Sigmoid colon (tissue), 7 donors: ENCODE results near the gene KCNG2. TPM values are rescaled to one million over a fixed set of nuclear protein-coding genes. Genes with fewer than 3 reads are reported as not detected.

Source experiments
- DNase-seq: peaks from one replicate; pipeline ENCODE4 v3.0.0-alpha.2; 2019
- H3K27ac ChIP-seq, 4 donors: fragments of 200-600 bp; sonication (generic); one replicate each; pipeline ENCODE4 v1.5.1; 2016 to 2019; ENCODE audit warnings: mild to moderate bottlenecking in 1 of 4
- H3K27me3 ChIP-seq, 3 donors: fragments of 200-600 bp; sonication (generic); one replicate each; pipeline ENCODE4 v1.5.1; 2019; ENCODE audit warnings: mild to moderate bottlenecking in 1 of 3
- H3K36me3 ChIP-seq, 4 donors: fragments of 200-600 bp; sonication (generic); one replicate each; pipeline ENCODE4 v1.5.1; 2016 to 2019
- H3K4me1 ChIP-seq, 4 donors: fragments of 200-600 bp; sonication (generic); one replicate each; pipeline ENCODE4 v1.5.1; 2017 to 2019
- H3K4me3 ChIP-seq, 4 donors: fragments of 200-600 bp; sonication (generic); one replicate each; pipeline ENCODE4 v1.5.1; 2017 to 2019; ENCODE audit warnings: mild to moderate bottlenecking in 2 of 4, moderate library complexity in 1 of 4
- H3K9me3 ChIP-seq, 4 donors: fragments of 200-600 bp in 3 of 4; sonication (generic) in 3 of 4; one replicate each; pipeline versions ENCODE4 v1.5.1 to v1.6.1; 2013 to 2019
- CTCF ChIP-seq, 4 experiments: fragments of 450-650 bp in 3 of 4; fragments of 200-600 bp in 1 of 4; IDR thresholded peaks; one replicate each; pipeline ENCODE4 v1.5.1; 2016 to 2019; ENCODE audit warnings: antibody characterized with exemption in 4 of 4, mild to moderate bottlenecking in 3 of 4, moderate library complexity in 2 of 4
- EP300 ChIP-seq, 4 donors: sonication (generic); formaldehyde crosslinking; IDR thresholded peaks; one replicate each; pipeline ENCODE4 v1.6.1; 2017; ENCODE audit warnings: antibody characterized with exemption in 4 of 4
- POLR2A ChIP-seq, 2 donors: fragments of 450-650 bp; IDR thresholded peaks; one replicate each; pipeline ENCODE4 v1.6.1; 2016; ENCODE audit warnings: antibody characterized with exemption in 2 of 2, mild to moderate bottlenecking in 2 of 2, moderate library complexity in 2 of 2
- POLR2AphosphoS5 ChIP-seq, 4 donors: sonication (generic); formaldehyde crosslinking; IDR thresholded peaks; one replicate each; pipeline ENCODE4 v1.6.1; 2017; ENCODE audit warnings: antibody characterized with exemption in 4 of 4
- WGBS, 2 donors: extraction: QIAGEN DNeasy Blood & Tissue Kit; methylation state at CpG; one replicate each; pipeline ENCODE4 v1.1.7; 2013; 5-methylcytosine and 5-hydroxymethylcytosine counted together
- intact Hi-C: fragments of 100-400 bp; cut with DNase I; formaldehyde crosslinking; loops from one replicate; pipeline ENCODE4 v1.15.1; 2023
- polyA plus RNA-seq, 3 donors: library from polyadenylated mRNA; stranded (reverse); fragments of 200-250 nt; gene quantifications; one replicate each; pipeline ENCODE4 v1.2.3, GENCODE V29; 2013
- total RNA-seq, 4 donors: library from RNA; depleted of rRNA; stranded (reverse); fragments of >200 nt; gene quantifications; one replicate each; pipeline ENCODE4 v1.1.0, GENCODE V29; 2016
- donor health status: healthy with polysubstance abuse.
- donor health status: Bipolar disorder and iron deficiency.
- donor health status: healthy.

The KCNG2 gene
- total and polyA plus RNA-seq, 7 donors = 0.15 to 0.41 TPM; not detected in 5

- no peak overlapping the region for H3K4me3 ChIP-seq
- no peaks in the 10 kb centered on the region for H3K27me3 ChIP-seq
- WGBS, 2 donors = 90 to 93% methylated on average over 17 of the region's 17 CpGs
- TF ChIP-seq POLR2AphosphoS5 (IDR thresholded peaks at IDR 0.05) (no peak), POLR2A (IDR thresholded peaks at IDR 0.05) (no peak), CTCF (IDR thresholded peaks at IDR 0.05) (no peak), EP300 (IDR thresholded peaks at IDR 0.05) (no peak)
- no peaks in the 10 kb centered on the region for H3K9me3 ChIP-seq
- peak; percentile 59 for DNase-seq
- intact Hi-C loops = no loop called here
- H3K27ac ChIP-seq = no peak overlapping the region
- H3K36me3 ChIP-seq = peaks cover 7 to 12% (median 8%) of the 10 kb centered on the region in 4 donors
- peaks cover 0 to 14% (median 0%) of the 10 kb centered on the region in 4 donors for H3K4me1 ChIP-seq
Measured at GRCh38 chr18:79922971-79923411, 125.3 kb downstream of the KCNG2 start.

GRCh38 chr18:79923896-79924585, 126.3 kb downstream of the KCNG2 start:
- WGBS, 2 donors = 97% methylated on average over 26 of the region's 26 CpGs
- no peak overlapping the region for H3K4me3 ChIP-seq
- intact Hi-C loops = no loop called here
- H3K9me3 ChIP-seq = peaks cover 0 to 1% (median under 1%) of the 10 kb centered on the region in 4 donors
- H3K27me3 ChIP-seq = no peaks in the 10 kb centered on the region
- no peak overlapping the region for H3K27ac ChIP-seq
- peak; percentile 47 for DNase-seq
- H3K4me1 ChIP-seq = peaks cover 0 to 14% (median 0%) of the 10 kb centered on the region in 4 donors
- peaks cover 0 to 12% (median 7%) of the 10 kb centered on the region in 4 donors for H3K36me3 ChIP-seq
- TF ChIP-seq EP300 (IDR thresholded peaks at IDR 0.05) (no peak), POLR2AphosphoS5 (IDR thresholded peaks at IDR 0.05) (no peak)

- intact Hi-C loops = no loop called here
- Histone ChIP-seq H3K27ac (peak overlapping the region in 2 of 4 donors; percentile 2 to 55), H3K9me3 (peaks cover 5 to 11% (median 9%) of the 10 kb centered on the region in 4 donors), H3K4me3 (no peak overlapping the region), H3K4me1 (peaks cover 0 to 14% (median 0%) of the 10 kb centered on the region in 4 donors), H3K27me3 (no peaks in the 10 kb centered on the region), H3K36me3 (peaks cover 0 to 20% (median 12%) of the 10 kb centered on the region in 4 donors)
- TF ChIP-seq POLR2A (IDR thresholded peaks at IDR 0.05) (no peak), POLR2AphosphoS5 (IDR thresholded peaks at IDR 0.05) (no peak)
- peak; percentile 62 for DNase-seq
- 92 to 95% methylated on average over 25 of the region's 25 CpGs for WGBS, 2 donors
Measured at GRCh38 chr18:79924814-79925731, 127.3 kb downstream of the KCNG2 start.

GRCh38 chr18:79926306-79926705, 128.6 kb downstream of the KCNG2 start:
- Histone ChIP-seq H3K4me3 (no peak overlapping the region), H3K9me3 (peaks cover 5 to 16% (median 10%) of the 10 kb centered on the region in 4 donors), H3K4me1 (peaks cover 0 to 14% (median 0%) of the 10 kb centered on the region in 4 donors), H3K36me3 (peaks cover 0 to 23% (median 14%) of the 10 kb centered on the region in 4 donors), H3K27ac (no peak overlapping the region), H3K27me3 (no peaks in the 10 kb centered on the region)
- DNase-seq = peak; percentile 38
- 96 to 97% methylated on average over 11 of the region's 11 CpGs for WGBS, 2 donors
- intact Hi-C loops = no loop called here
- TF ChIP-seq CTCF (IDR thresholded peaks at IDR 0.05) (no peak), EP300 (IDR thresholded peaks at IDR 0.05) (no peak), POLR2AphosphoS5 (IDR thresholded peaks at IDR 0.05) (no peak), POLR2A (IDR thresholded peaks at IDR 0.05) (no peak)

- Histone ChIP-seq H3K4me3 (no peak overlapping the region), H3K27me3 (no peaks in the 10 kb centered on the region), H3K27ac (no peak overlapping the region), H3K9me3 (peaks cover 5 to 16% (median 10%) of the 10 kb centered on the region in 4 donors), H3K36me3 (peaks cover 0 to 23% (median 16%) of the 10 kb centered on the region in 4 donors), H3K4me1 (peaks cover 0 to 14% (median 0%) of the 10 kb centered on the region in 4 donors)
- 93% methylated on average over 21 of the region's 21 CpGs for WGBS, 2 donors
- intact Hi-C loops = no loop called here
- TF ChIP-seq POLR2A (IDR thresholded peaks at IDR 0.05) (no peak), CTCF (IDR thresholded peaks at IDR 0.05) (no peak), EP300 (IDR thresholded peaks at IDR 0.05) (no peak), POLR2AphosphoS5 (IDR thresholded peaks at IDR 0.05) (no peak)
- DNase-seq = peak; percentile 52
Measured at GRCh38 chr18:79926715-79927606, 129.2 kb downstream of the KCNG2 start.
